Skin epidermis (tissue), 12 donors: Measurements from ENCODE around the gene PTPRE.
A peak's percentile ranks its signal among the peaks of the same experiment; 100 is the strongest.

ENCODE experiments used
- H3K27ac ChIP-seq, 21 experiments: fragments of 200-600 bp; sonication (generic) in 11 of 21; one replicate each; pipeline ENCODE4 v1.5.0; 2020; ENCODE audit warnings: mild to moderate bottlenecking in 3 of 21, inconsistent platforms in 2 of 21, moderate library complexity in 2 of 21
- H3K4me3 ChIP-seq, 7 experiments: fragments of 200-600 bp; sonication (generic) in 2 of 7; one replicate each; pipeline ENCODE4 v1.5.0; 2020; ENCODE audit warnings: inconsistent platforms in 2 of 7, mild to moderate bottlenecking in 2 of 7, moderate library complexity in 1 of 7

The PTPRE gene

GRCh38 chr10:127921075-127921752 lies 14.3 kb downstream of the PTPRE start:
- no peak overlapping the region for H3K4me3 ChIP-seq
- peak overlapping the region in 8 of 21 experiments; percentile 1 to 77 (median 49) for H3K27ac ChIP-seq

GRCh38 chr10:127921753-127922145 lies 14.8 kb downstream of the PTPRE start:
- H3K4me3 ChIP-seq: no peak overlapping the region
- peak overlapping the region in 9 of 21 experiments; percentile 1 to 77 (median 47) for H3K27ac ChIP-seq

- peak overlapping the region in 7 of 21 experiments; percentile 1 to 77 (median 47) for H3K27ac ChIP-seq
- H3K4me3 ChIP-seq: no peak overlapping the region
Measured at GRCh38 chr10:127922206-127922605, 15.3 kb downstream of the PTPRE start.

GRCh38 chr10:127922675-127923366 lies 15.9 kb downstream of the PTPRE start:
- Histone ChIP-seq H3K4me3 (no peak overlapping the region), H3K27ac (peak overlapping the region in 7 of 21 experiments; percentile 12 to 77 (median 47))

GRCh38 chr10:127923646-127924045 lies 16.7 kb downstream of the PTPRE start:
- no peak overlapping the region for H3K4me3 ChIP-seq
- H3K27ac ChIP-seq: peak overlapping the region in 1 of 21 experiments; percentile 25

- no peak overlapping the region for H3K27ac ChIP-seq
Measured at GRCh38 chr10:127925471-127926207, 18.7 kb downstream of the PTPRE start.

GRCh38 chr10:127926455-127926854 lies 19.6 kb downstream of the PTPRE start:
- peak overlapping the region in 1 of 21 experiments; percentile 38 for H3K27ac ChIP-seq

More at GRCh38 chr10:127925471-127926207, 18.7 kb downstream of the PTPRE start:
- H3K4me3 ChIP-seq: no peak overlapping the region

GRCh38 chr10:127928021-127928806 lies 21.3 kb downstream of the PTPRE start:
- Histone ChIP-seq H3K27ac (no peak overlapping the region), H3K4me3 (no peak overlapping the region)

More at GRCh38 chr10:127926455-127926854, 19.6 kb downstream of the PTPRE start:
- no peak overlapping the region for H3K4me3 ChIP-seq

- H3K27ac ChIP-seq: no peak overlapping the region
- H3K4me3 ChIP-seq: no peak overlapping the region
Measured at GRCh38 chr10:127932521-127933270, 25.8 kb downstream of the PTPRE start.

- Histone ChIP-seq H3K4me3 (no peak overlapping the region), H3K27ac (no peak overlapping the region)
Measured at GRCh38 chr10:127933271-127933670, 26.4 kb downstream of the PTPRE start.

GRCh38 chr10:127934383-127934782 lies 27.5 kb downstream of the PTPRE start:
- no peak overlapping the region for H3K4me3 ChIP-seq
- no peak overlapping the region for H3K27ac ChIP-seq

- Histone ChIP-seq H3K4me3 (no peak overlapping the region), H3K27ac (no peak overlapping the region)
Measured at GRCh38 chr10:127935071-127935561, 28.2 kb downstream of the PTPRE start.

- Histone ChIP-seq H3K4me3 (no peak overlapping the region), H3K27ac (no peak overlapping the region)
Measured at GRCh38 chr10:127937069-127937468, 30.2 kb downstream of the PTPRE start.

GRCh38 chr10:127937915-127938463 lies 31.1 kb downstream of the PTPRE start:
- no peak overlapping the region for H3K4me3 ChIP-seq

GRCh38 chr10:127939786-127940330 lies 33.0 kb downstream of the PTPRE start:
- Histone ChIP-seq H3K4me3 (no peak overlapping the region), H3K27ac (no peak overlapping the region)

More at GRCh38 chr10:127937915-127938463, 31.1 kb downstream of the PTPRE start:
- no peak overlapping the region for H3K27ac ChIP-seq

- Histone ChIP-seq H3K4me3 (no peak overlapping the region), H3K27ac (no peak overlapping the region)
Measured at GRCh38 chr10:127940866-127941640, 34.1 kb downstream of the PTPRE start.

GRCh38 chr10:127942811-127943210 lies 35.9 kb downstream of the PTPRE start:
- peak overlapping the region in 1 of 21 experiments; percentile 31 for H3K27ac ChIP-seq
- H3K4me3 ChIP-seq: no peak overlapping the region
